ENCODE results near the gene TCF3.
"Not testable (repeated sequence)": the region's sequence is repeated elsewhere in the genome, so short reads cannot be mapped to it uniquely, and the experiment has no call there.

Gene TCF3

GRCh38 chr19:1645299-1645698 is 7.1 kb downstream of the TCF3 start:
- no peak overlapping the region for H3K4me2 ChIP-seq (ENCODE audit: insufficient read depth, low read length, poor library complexity, severe bottlenecking)
- no peak overlapping the region for H2BK15ac ChIP-seq (ENCODE audit: low read length)
- no peak overlapping the region for H4K91ac ChIP-seq (ENCODE audit: low read depth, low read length, poor library complexity)
- H2AK5ac ChIP-seq (ENCODE audit: low read depth, low read length), result no peak overlapping the region
- no peak for DNase-seq (ENCODE audit: low spot score)
- WGBS, 2 donors (ENCODE audit: extremely low coverage in 2 of 2, insufficient read length in 2 of 2, insufficient replicate concordance in 1 of 2), result no CpG with 5 or more reads among the region's 23 CpGs
- no peak overlapping the region for H3K9ac ChIP-seq (ENCODE audit: low read depth, low read length, poor library complexity)
- peaks cover 3 to 6% of the 10 kb centered on the region in 2 donors for H3K4me1 ChIP-seq (ENCODE audit: control insufficient read depth in 2 of 2, insufficient read depth in 1 of 2, low read depth in 1 of 2, low read length in 2 of 2)
- H2BK12ac ChIP-seq (ENCODE audit: low read length), result no peak overlapping the region
- no peak overlapping the region for H3K27ac ChIP-seq (replicated peaks; ENCODE audit: low read length)
- no peak overlapping the region for H3K4ac ChIP-seq (ENCODE audit: low read length)
- H3K4me3 ChIP-seq (ENCODE audit: low read length in 2 of 2), result no peak overlapping the region
- no peak overlapping the region for H3K14ac ChIP-seq (ENCODE audit: low read length)
- peaks cover 0 to 4% of the 10 kb centered on the region in 2 donors for H3K9me3 ChIP-seq (replicated peaks in 1 of 2; ENCODE audit: control insufficient read depth in 2 of 2, insufficient read depth in 1 of 2, low read depth in 1 of 2, low read length in 2 of 2)
- no peaks in the 10 kb centered on the region for H3K27me3 ChIP-seq (ENCODE audit: control insufficient read depth in 3 of 3, insufficient read depth in 3 of 3, low read depth in 1 of 3, low read length in 3 of 3)
- H2AFZ ChIP-seq (ENCODE audit: low read length), result no peak overlapping the region
- H2BK5ac ChIP-seq (ENCODE audit: low read length), result no peak overlapping the region
- H3K23ac ChIP-seq (ENCODE audit: low read depth, low read length, poor library complexity), result no peak overlapping the region
- peak overlapping the region; percentile 57 for H3K18ac ChIP-seq (ENCODE audit: low read length)
- H3K79me1 ChIP-seq (ENCODE audit: low read depth, low read length), result peaks cover 58% of the 10 kb centered on the region
- H3K36me3 ChIP-seq (replicated peaks in 1 of 2; ENCODE audit: control insufficient read depth in 2 of 2, insufficient read depth in 2 of 2, low read length in 2 of 2), result peaks cover 76 to 99% of the 10 kb centered on the region in 2 donors
- H4K8ac ChIP-seq (ENCODE audit: low read depth, low read length), result no peak overlapping the region
- H2BK120ac ChIP-seq (ENCODE audit: low read depth, low read length), result no peak overlapping the region

GRCh38 chr19:1644070-1644469 is 8.3 kb downstream of the TCF3 start:
- peaks cover 0 to 3% of the 10 kb centered on the region in 2 donors for H3K9me3 ChIP-seq (replicated peaks in 1 of 2; ENCODE audit: control insufficient read depth in 2 of 2, insufficient read depth in 1 of 2, low read depth in 1 of 2, low read length in 2 of 2)
- H2BK5ac ChIP-seq (ENCODE audit: low read length), result no peak overlapping the region
- no peak overlapping the region for H2AFZ ChIP-seq (ENCODE audit: low read length)
- no peak for DNase-seq (ENCODE audit: low spot score)
- no peak overlapping the region for H3K4me2 ChIP-seq (ENCODE audit: insufficient read depth, low read length, poor library complexity, severe bottlenecking)
- no peak overlapping the region for H2AK5ac ChIP-seq (ENCODE audit: low read depth, low read length)
- H4K8ac ChIP-seq (ENCODE audit: low read depth, low read length), result no peak overlapping the region
- H3K27ac ChIP-seq (replicated peaks; ENCODE audit: low read length), result no peak overlapping the region
- no peaks in the 10 kb centered on the region for H3K27me3 ChIP-seq (ENCODE audit: control insufficient read depth in 3 of 3, insufficient read depth in 3 of 3, low read depth in 1 of 3, low read length in 3 of 3)
- H3K36me3 ChIP-seq (replicated peaks in 1 of 2; ENCODE audit: control insufficient read depth in 2 of 2, insufficient read depth in 2 of 2, low read length in 2 of 2), result peaks cover 73 to 99% of the 10 kb centered on the region in 2 donors
- WGBS, 2 donors (ENCODE audit: extremely low coverage in 2 of 2, insufficient read length in 2 of 2, insufficient replicate concordance in 1 of 2), result no CpG with 5 or more reads among the region's 16 CpGs
- no peak overlapping the region for H2BK15ac ChIP-seq (ENCODE audit: low read length)
- H3K9ac ChIP-seq (ENCODE audit: low read depth, low read length, poor library complexity), result no peak overlapping the region
- H3K14ac ChIP-seq (ENCODE audit: low read length), result no peak overlapping the region
- no peak overlapping the region for H3K4ac ChIP-seq (ENCODE audit: low read length)
- H3K18ac ChIP-seq (ENCODE audit: low read length), result no peak overlapping the region
- H2BK120ac ChIP-seq (ENCODE audit: low read depth, low read length), result no peak overlapping the region
- no peak overlapping the region for H4K91ac ChIP-seq (ENCODE audit: low read depth, low read length, poor library complexity)
- no peak overlapping the region for H3K23ac ChIP-seq (ENCODE audit: low read depth, low read length, poor library complexity)
- H3K4me1 ChIP-seq (ENCODE audit: control insufficient read depth in 2 of 2, insufficient read depth in 1 of 2, low read depth in 1 of 2, low read length in 2 of 2), result peaks cover 0 to under 1% of the 10 kb centered on the region in 2 donors
- H3K4me3 ChIP-seq (ENCODE audit: low read length in 2 of 2), result no peak overlapping the region
- no peak overlapping the region for H2BK12ac ChIP-seq (ENCODE audit: low read length)
- H3K79me1 ChIP-seq (ENCODE audit: low read depth, low read length), result peaks cover 51% of the 10 kb centered on the region

- not testable (repeated sequence) for H3K4ac ChIP-seq (ENCODE audit: low read length); H3K14ac ChIP-seq (ENCODE audit: low read length); DNase-seq (ENCODE audit: low spot score); H2AFZ ChIP-seq (ENCODE audit: low read length); H2BK5ac ChIP-seq (ENCODE audit: low read length); H3K4me3 ChIP-seq (ENCODE audit: low read length in 2 of 2); H3K27ac ChIP-seq (replicated peaks; ENCODE audit: low read length); H2BK12ac ChIP-seq (ENCODE audit: low read length); H2AK5ac ChIP-seq (ENCODE audit: low read depth, low read length); H4K8ac ChIP-seq (ENCODE audit: low read depth, low read length); H2BK15ac ChIP-seq (ENCODE audit: low read length); H3K27me3 ChIP-seq (ENCODE audit: control insufficient read depth in 3 of 3, insufficient read depth in 3 of 3, low read depth in 1 of 3, low read length in 3 of 3); H4K91ac ChIP-seq (ENCODE audit: low read depth, low read length, poor library complexity); H3K4me2 ChIP-seq (ENCODE audit: insufficient read depth, low read length, poor library complexity, severe bottlenecking); H3K9me3 ChIP-seq (replicated peaks in 1 of 2; ENCODE audit: control insufficient read depth in 2 of 2, insufficient read depth in 1 of 2, low read depth in 1 of 2, low read length in 2 of 2); H3K4me1 ChIP-seq (ENCODE audit: control insufficient read depth in 2 of 2, insufficient read depth in 1 of 2, low read depth in 1 of 2, low read length in 2 of 2); H3K18ac ChIP-seq (ENCODE audit: low read length); H3K9ac ChIP-seq (ENCODE audit: low read depth, low read length, poor library complexity); H3K23ac ChIP-seq (ENCODE audit: low read depth, low read length, poor library complexity); H2BK120ac ChIP-seq (ENCODE audit: low read depth, low read length)
- H3K36me3 ChIP-seq (replicated peaks in 1 of 2; ENCODE audit: control insufficient read depth in 2 of 2, insufficient read depth in 2 of 2, low read length in 2 of 2), result peaks cover 67 to 98% of the 10 kb centered on the region in 2 donors
- H3K79me1 ChIP-seq (ENCODE audit: low read depth, low read length), result peaks cover 39% of the 10 kb centered on the region
- WGBS, 2 donors (ENCODE audit: extremely low coverage in 2 of 2, insufficient read length in 2 of 2, insufficient replicate concordance in 1 of 2), result no CpG with 5 or more reads among the region's 10 CpGs
Observed at GRCh38 chr19:1640893-1641448, 11.4 kb downstream of the TCF3 start.

GRCh38 chr19:1636325-1637236 is 15.8 kb downstream of the TCF3 start:
- no peak overlapping the region for H2BK120ac ChIP-seq (ENCODE audit: low read depth, low read length)
- H3K14ac ChIP-seq (ENCODE audit: low read length), result no peak overlapping the region
- no peak overlapping the region for H4K8ac ChIP-seq (ENCODE audit: low read depth, low read length)
- no peak overlapping the region for H3K23ac ChIP-seq (ENCODE audit: low read depth, low read length, poor library complexity)
- H3K4me2 ChIP-seq (ENCODE audit: insufficient read depth, low read length, poor library complexity, severe bottlenecking), result no peak overlapping the region
- H3K4me1 ChIP-seq (ENCODE audit: control insufficient read depth in 2 of 2, insufficient read depth in 1 of 2, low read depth in 1 of 2, low read length in 2 of 2), result no peaks in the 10 kb centered on the region
- H2BK12ac ChIP-seq (ENCODE audit: low read length), result no peak overlapping the region
- H2BK15ac ChIP-seq (ENCODE audit: low read length), result no peak overlapping the region
- no peaks in the 10 kb centered on the region for H3K27me3 ChIP-seq (ENCODE audit: control insufficient read depth in 3 of 3, insufficient read depth in 3 of 3, low read depth in 1 of 3, low read length in 3 of 3)
- no peak overlapping the region for H4K91ac ChIP-seq (ENCODE audit: low read depth, low read length, poor library complexity)
- peaks cover 5 to 12% of the 10 kb centered on the region in 2 donors for H3K9me3 ChIP-seq (replicated peaks in 1 of 2; ENCODE audit: control insufficient read depth in 2 of 2, insufficient read depth in 1 of 2, low read depth in 1 of 2, low read length in 2 of 2)
- H2AFZ ChIP-seq (ENCODE audit: low read length), result no peak overlapping the region
- H2BK5ac ChIP-seq (ENCODE audit: low read length), result no peak overlapping the region
- peaks cover 61 to 98% of the 10 kb centered on the region in 2 donors for H3K36me3 ChIP-seq (replicated peaks in 1 of 2; ENCODE audit: control insufficient read depth in 2 of 2, insufficient read depth in 2 of 2, low read length in 2 of 2)
- no peak overlapping the region for H3K4ac ChIP-seq (ENCODE audit: low read length)
- no peak overlapping the region for H3K27ac ChIP-seq (replicated peaks; ENCODE audit: low read length)
- no peak overlapping the region for H2AK5ac ChIP-seq (ENCODE audit: low read depth, low read length)
- no peak overlapping the region for H3K4me3 ChIP-seq (ENCODE audit: low read length in 2 of 2)
- no CpG with 5 or more reads among the region's 34 CpGs for WGBS, 2 donors (ENCODE audit: extremely low coverage in 2 of 2, insufficient read length in 2 of 2, insufficient replicate concordance in 1 of 2)
- no peak overlapping the region for H3K18ac ChIP-seq (ENCODE audit: low read length)
- DNase-seq (ENCODE audit: low spot score), result no peak
- H3K9ac ChIP-seq (ENCODE audit: low read depth, low read length, poor library complexity), result no peak overlapping the region
- H3K79me1 ChIP-seq (ENCODE audit: low read depth, low read length), result peaks cover 42% of the 10 kb centered on the region

All from neuronal stem cell (in vitro differentiated cells).